Endothelial cell of umbilical vein (primary cell): ENCODE results near the gene PHKG2. TPM values are rescaled to one million over a fixed set of nuclear protein-coding genes. Genes with fewer than 3 reads are reported as not detected.

Source experiments
- BruUV-seq: library from RNA; stranded (reverse); fragments of 400-500 nt; replicated peaks from 2 replicates; lab custom pipeline; 2021; lab: Mats Ljungman, UMichigan
- CTCF ChIA-PET: fragments of 300-600, 350-600 bp; sonication (Branson Sonifier 250); formaldehyde crosslinking; loops from one replicate; lab custom pipeline; 2021; ENCODE audit warnings: antibody characterized with exemption, inconsistent platforms; lab: Charles Lee
- POLR2A ChIA-PET: fragments of 300-600, 350-600 bp; sonication (Branson Sonifier 250); formaldehyde crosslinking; loops from one replicate; lab custom pipeline; 2021; ENCODE audit warnings: antibody characterized with exemption, inconsistent platforms; lab: Charles Lee
- DNase-seq: peaks from one replicate; pipeline ENCODE4 v3.0.0-alpha.2; 2011; ENCODE audit warnings: low read depth, low spot score
- FAIRE-seq: peaks from 2 replicates; lab custom pipeline; 2011; peaks lifted over from hg19 to GRCh38; lab: Jason Lieb, UNC
- H2AFZ ChIP-seq: 2 replicates; pipeline ENCODE4 v1.6.0; 2012; ENCODE audit warnings: low read depth, low read length, control low read depth, inconsistent platforms
- H3K27ac ChIP-seq: 2 replicates; pipeline ENCODE4 v1.5.1; 2011; ENCODE audit warnings: low read depth, mild to moderate bottlenecking, control low read depth, low read length, moderate library complexity; ENCODE audit not compliant: insufficient read depth
- H3K27me3 ChIP-seq, 2 experiments: 2 replicates each; pipeline versions ENCODE4 v1.6.0 to v1.6.1; 2011; ENCODE audit warnings: low read length in 2 of 2, mixed read lengths in 1 of 2; ENCODE audit not compliant: control insufficient read depth in 2 of 2, insufficient read depth in 2 of 2
- H3K36me3 ChIP-seq, 2 experiments: 2 replicates in 1 of 2; 3 replicates in 1 of 2; pipeline ENCODE4 v1.5.1; 2011; ENCODE audit warnings: low read length in 2 of 2, mild to moderate bottlenecking in 1 of 2, moderate library complexity in 1 of 2; ENCODE audit not compliant: control insufficient read depth in 2 of 2, insufficient read depth in 2 of 2; ENCODE audit errors: extremely low read depth in 1 of 2
- H3K4me1 ChIP-seq: 3 replicates; pipeline ENCODE4 v1.5.1; 2011; ENCODE audit warnings: mild to moderate bottlenecking, low read length; ENCODE audit not compliant: control insufficient read depth, insufficient read depth; ENCODE audit errors: extremely low read depth
- H3K4me2 ChIP-seq: 2 replicates; pipeline ENCODE4 v1.6.1; 2011; ENCODE audit warnings: low read length, control low read depth, mixed read lengths; ENCODE audit not compliant: insufficient read depth
- H3K4me3 ChIP-seq, 3 experiments: fragments of 200-600 bp in 1 of 3; sonication (generic), shearing (Covaris generic) in 1 of 3; replicated peaks in 1 of 3; 2 replicates each; pipeline ENCODE4 v1.5.1; 2011 to 2016; ENCODE audit warnings: control low read depth in 3 of 3, low read length in 3 of 3, mild to moderate bottlenecking in 2 of 3, inconsistent platforms in 1 of 3, low read depth in 1 of 3, moderate library complexity in 1 of 3; ENCODE audit not compliant: insufficient read depth in 1 of 3
- H3K79me2 ChIP-seq: 2 replicates; pipeline ENCODE4 v1.6.0; 2012; ENCODE audit warnings: low read length, inconsistent platforms; ENCODE audit not compliant: control insufficient read depth, insufficient read depth
- H3K9ac ChIP-seq: replicated peaks from 2 replicates; pipeline ENCODE3; 2011; ENCODE audit warnings: low read length, control low read depth; ENCODE audit not compliant: insufficient read depth; ENCODE audit errors: extremely low read depth
- H3K9me1 ChIP-seq: replicated peaks from 3 replicates; pipeline ENCODE4 v1.6.0; 2011; ENCODE audit warnings: mild to moderate bottlenecking, low read length; ENCODE audit not compliant: control insufficient read depth, insufficient read depth; ENCODE audit errors: extremely low read depth
- H3K9me3 ChIP-seq: replicated peaks from 2 replicates; pipeline ENCODE4 v1.5.1; 2012; ENCODE audit warnings: low read length, inconsistent platforms; ENCODE audit not compliant: control insufficient read depth, insufficient read depth
- H4K20me1 ChIP-seq: replicated peaks from 2 replicates; pipeline ENCODE3; 2011; ENCODE audit warnings: mild to moderate bottlenecking, low read length; ENCODE audit not compliant: control insufficient read depth, insufficient read depth; ENCODE audit errors: extremely low read depth
- CTCF ChIP-seq, 2 donors: IDR thresholded peaks; 1 replicate in 1 of 2; 2 replicates in 1 of 2; pipeline ENCODE4 v1.5.1; 2011; ENCODE audit warnings: low read length in 2 of 2, mild to moderate bottlenecking in 2 of 2, moderate library complexity in 2 of 2, control low read depth in 1 of 2, inconsistent platforms in 1 of 2, low read depth in 1 of 2; ENCODE audit not compliant: insufficient read depth in 1 of 2; ENCODE audit errors: extremely low read depth in 1 of 2
- EZH2 ChIP-seq: IDR thresholded peaks from 2 replicates; pipeline ENCODE4 v1.6.1; 2012; ENCODE audit warnings: borderline replicate concordance, low read depth, mild to moderate bottlenecking, moderate library complexity, low read length, inconsistent platforms; ENCODE audit not compliant: severe bottlenecking
- FOS ChIP-seq: IDR thresholded peaks from 2 replicates; pipeline ENCODE4 v1.6.1; 2011; ENCODE audit warnings: mild to moderate bottlenecking, low read length, moderate library complexity, borderline replicate concordance; ENCODE audit not compliant: insufficient read depth
- GATA2 ChIP-seq: IDR thresholded peaks from 2 replicates; pipeline ENCODE4 v1.7.0; 2011; ENCODE audit warnings: low read depth, mild to moderate bottlenecking, moderate library complexity, mixed read lengths, low read length; ENCODE audit not compliant: insufficient read length, insufficient read depth
- JUN ChIP-seq: IDR thresholded peaks from 2 replicates; pipeline ENCODE4 v1.6.1; 2011; ENCODE audit warnings: borderline replicate concordance, low read depth; ENCODE audit not compliant: insufficient read length, insufficient read depth
- MAX ChIP-seq: IDR thresholded peaks from 2 replicates; pipeline ENCODE4 v1.6.1; 2011; ENCODE audit not compliant: insufficient read depth, insufficient read length
- MYC ChIP-seq: IDR thresholded peaks from one replicate; pipeline ENCODE4 v1.6.1; 2011; ENCODE audit warnings: mild to moderate bottlenecking, low read depth, low read length
- POLR2A ChIP-seq: IDR thresholded peaks from 2 replicates; pipeline ENCODE4 v1.6.1; 2012; ENCODE audit warnings: low read depth, mild to moderate bottlenecking, control low read depth, low read length
- POLR2AphosphoS5 ChIP-seq: IDR thresholded peaks from 2 replicates; pipeline ENCODE4 v1.6.1; 2012; ENCODE audit warnings: low read depth, mild to moderate bottlenecking, control low read depth, low read length, moderate library complexity; ENCODE audit not compliant: insufficient read depth
- dilution Hi-C: fragments of 300-500 bp; cut with MboI; formaldehyde crosslinking; loops from one replicate; pipeline ENCODE4 v1.15.0; 2019; ENCODE audit warnings: low sequenced_read_pairs; ENCODE audit not compliant: extremely low pct_ligation_motif_present
- intact Hi-C: fragments of 100-400 bp; cut with micrococcal nuclease; formaldehyde crosslinking; loops from one replicate; pipeline ENCODE4 v1.10.0; 2022
- polyA plus RNA-seq, 4 experiments: library from polyadenylated mRNA; depleted of rRNA in 3 of 4; stranded (reverse) in 3 of 4; unstranded in 1 of 4; fragments of >200 nt; gene quantifications; 2 replicates each; pipeline versions ENCODE4 v1.2.1 to v1.2.3, GENCODE V29; 2011 to 2012; ENCODE audit warnings: missing spikeins in 1 of 4
- total RNA-seq: library from RNA; stranded (reverse); gene quantifications from 2 replicates; pipeline ENCODE4 v1.2.3, GENCODE V29; 2021

Gene PHKG2
- total and polyA plus RNA-seq, 2 donors (not counting 3 experiments of a cell fraction or from before 2014, with no cell fraction given) = 33.0 to 48.8 TPM

- Histone ChIP-seq H3K4me3 (no peak overlapping the region), H3K4me2 (no peak overlapping the region), H3K9me1 (no peaks in the 10 kb centered on the region), H3K4me1 (peaks cover 16% of the 10 kb centered on the region), H3K79me2 (peaks cover 31% of the 10 kb centered on the region), H3K36me3 (peaks cover 37 to 53% of the 10 kb centered on the region in 2 experiments), H4K20me1 (peaks cover 3% of the 10 kb centered on the region), H2AFZ (no peak overlapping the region), H3K27me3 (no peaks in the 10 kb centered on the region), H3K27ac (no peak overlapping the region), H3K9ac (no peak overlapping the region), H3K9me3 (no peaks in the 10 kb centered on the region)
- no peak for DNase-seq
- BruUV-seq = no TSS peak
- CTCF ChIA-PET = no interaction called here
- TF ChIP-seq POLR2AphosphoS5 (no peak), MYC (no peak), FOS (no peak), MAX (no peak), CTCF (IDR thresholded peaks at IDR 0.05; ENCODE audit: extremely low read depth in 1 of 2, insufficient read depth in 1 of 2, low read depth in 1 of 2, low read length in 2 of 2) (no peak), GATA2 (no peak), JUN (no peak), EZH2 (no peak), POLR2A (no peak)
- POLR2A ChIA-PET = no interaction called here
- intact Hi-C loops = no loop called here
- no peak for FAIRE-seq
- dilution Hi-C loops = no loop called here
These were observed 44.3 kb upstream of the PHKG2 start for GRCh38 chr16:30703971-30704370.
